ENCODE results near the gene SMS. TPM values are rescaled to one million over a fixed set of nuclear protein-coding genes. Genes with fewer than 3 reads are reported as not detected.

Gene SMS
- total and polyA plus RNA-seq, 4 donors = 47.5 to 55.9 (median 52.3) TPM

GRCh38 chrX:22004866-22005265 lies 64.4 kb downstream of the SMS start:
- peaks cover 0 to 5% (median under 1%) of the 10 kb centered on the region in 4 donors for H3K9me3 ChIP-seq (ENCODE audit: control insufficient read depth in 4 of 4, insufficient read depth in 3 of 4, low read length in 3 of 4)
- no peak for TF ChIP-seq CTCF (IDR thresholded peaks at IDR 0.05; ENCODE audit: control extremely low read depth, extremely low read depth)
- no peak overlapping the region for H3K4me3 ChIP-seq
- peaks cover 0 to 3% (median 0%) of the 10 kb centered on the region in 4 donors for H3K36me3 ChIP-seq (ENCODE audit: control insufficient read depth in 4 of 4, insufficient read depth in 4 of 4, low read length in 4 of 4)
- H3K27me3 ChIP-seq (ENCODE audit: control insufficient read depth in 3 of 3, insufficient read depth in 3 of 3, low read length in 2 of 3) = no peaks in the 10 kb centered on the region
- H3K27ac ChIP-seq (ENCODE audit: low read depth in 1 of 2, low read length in 1 of 2) = no peak overlapping the region
- no peak overlapping the region for H3K9ac ChIP-seq (ENCODE audit: insufficient read depth in 1 of 2, low read length in 2 of 2)
- DNase-seq (no peak), ATAC-seq (ENCODE audit: insufficient read depth, low FRiP score) (no peak)
- H3K4me1 ChIP-seq (ENCODE audit: control insufficient read depth in 5 of 5, insufficient read depth in 5 of 5, low read length in 5 of 5) = no peaks in the 10 kb centered on the region
- WGBS, 2 donors = 84 to 93% methylated on average over 10 of the region's 10 CpGs

- Histone ChIP-seq H3K36me3 (ENCODE audit: control insufficient read depth in 4 of 4, insufficient read depth in 4 of 4, low read length in 4 of 4) (no peaks in the 10 kb centered on the region), H3K27me3 (ENCODE audit: control insufficient read depth in 3 of 3, insufficient read depth in 3 of 3, low read length in 2 of 3) (peaks cover 0 to 2% (median 0%) of the 10 kb centered on the region in 3 donors), H3K9me3 (ENCODE audit: control insufficient read depth in 4 of 4, insufficient read depth in 3 of 4, low read length in 3 of 4) (peaks cover 0 to 5% (median under 1%) of the 10 kb centered on the region in 4 donors), H3K27ac (ENCODE audit: low read depth in 1 of 2, low read length in 1 of 2) (no peak overlapping the region), H3K4me1 (ENCODE audit: control insufficient read depth in 5 of 5, insufficient read depth in 5 of 5, low read length in 5 of 5) (no peaks in the 10 kb centered on the region), H3K9ac (ENCODE audit: insufficient read depth in 1 of 2, low read length in 2 of 2) (no peak overlapping the region), H3K4me3 (no peak overlapping the region)
- DNase-seq = no peak
- WGBS, 2 donors = 23 to 41% methylated on average over 5 of the region's 5 CpGs
- no peak for ATAC-seq (ENCODE audit: insufficient read depth, low FRiP score)
- TF ChIP-seq CTCF (IDR thresholded peaks at IDR 0.05; ENCODE audit: control extremely low read depth, extremely low read depth) = no peak
Measured at GRCh38 chrX:22012051-22012450, 71.5 kb downstream of the SMS start.

GRCh38 chrX:22012931-22013330 lies 72.4 kb downstream of the SMS start:
- WGBS, 2 donors = 82 to 94% methylated on average over 7 of the region's 7 CpGs
- no peak overlapping the region for H3K9ac ChIP-seq (ENCODE audit: insufficient read depth in 1 of 2, low read length in 2 of 2)
- H3K27ac ChIP-seq (ENCODE audit: low read depth in 1 of 2, low read length in 1 of 2) = no peak overlapping the region
- H3K9me3 ChIP-seq (ENCODE audit: control insufficient read depth in 4 of 4, insufficient read depth in 3 of 4, low read length in 3 of 4) = peaks cover 0 to 5% (median under 1%) of the 10 kb centered on the region in 4 donors
- no peak overlapping the region for H3K4me3 ChIP-seq
- DNase-seq (no peak), ATAC-seq (ENCODE audit: insufficient read depth, low FRiP score) (no peak)
- H3K36me3 ChIP-seq (ENCODE audit: control insufficient read depth in 4 of 4, insufficient read depth in 4 of 4, low read length in 4 of 4) = no peaks in the 10 kb centered on the region
- TF ChIP-seq CTCF (IDR thresholded peaks at IDR 0.05; ENCODE audit: control extremely low read depth, extremely low read depth) = no peak
- H3K4me1 ChIP-seq (ENCODE audit: control insufficient read depth in 5 of 5, insufficient read depth in 5 of 5, low read length in 5 of 5) = no peaks in the 10 kb centered on the region
- H3K27me3 ChIP-seq (ENCODE audit: control insufficient read depth in 3 of 3, insufficient read depth in 3 of 3, low read length in 2 of 3) = peaks cover 0 to 2% (median 0%) of the 10 kb centered on the region in 3 donors

- H3K9me3 ChIP-seq (ENCODE audit: control insufficient read depth in 4 of 4, insufficient read depth in 3 of 4, low read length in 3 of 4) = no peaks in the 10 kb centered on the region
- H3K27me3 ChIP-seq (ENCODE audit: control insufficient read depth in 3 of 3, insufficient read depth in 3 of 3, low read length in 2 of 3) = peaks cover 0 to 4% (median 0%) of the 10 kb centered on the region in 3 donors
- DNase-seq = no peak
- no peak overlapping the region for H3K4me3 ChIP-seq
- no peak for ATAC-seq (ENCODE audit: insufficient read depth, low FRiP score)
- H3K4me1 ChIP-seq (ENCODE audit: control insufficient read depth in 5 of 5, insufficient read depth in 5 of 5, low read length in 5 of 5) = no peaks in the 10 kb centered on the region
- H3K9ac ChIP-seq (ENCODE audit: insufficient read depth in 1 of 2, low read length in 2 of 2) = no peak overlapping the region
- no peaks in the 10 kb centered on the region for H3K36me3 ChIP-seq (ENCODE audit: control insufficient read depth in 4 of 4, insufficient read depth in 4 of 4, low read length in 4 of 4)
- WGBS, 2 donors = 83 to 87% methylated on average over 8 to 9 of the region's 9 CpGs
- no peak for TF ChIP-seq CTCF (IDR thresholded peaks at IDR 0.05; ENCODE audit: control extremely low read depth, extremely low read depth)
- H3K27ac ChIP-seq (ENCODE audit: low read depth in 1 of 2, low read length in 1 of 2) = no peak overlapping the region
Measured at GRCh38 chrX:22015139-22015750, 74.7 kb downstream of the SMS start.

Data from lung (tissue), 12 donors.